Iris pigment epithelial cell (primary cell): ENCODE results near the gene KRT79.

Source experiments
- DNase-seq: peaks from one replicate; pipeline ENCODE4 v3.0.0-alpha.2; 2011; ENCODE audit warnings: low read depth

Gene KRT79

DNA sequence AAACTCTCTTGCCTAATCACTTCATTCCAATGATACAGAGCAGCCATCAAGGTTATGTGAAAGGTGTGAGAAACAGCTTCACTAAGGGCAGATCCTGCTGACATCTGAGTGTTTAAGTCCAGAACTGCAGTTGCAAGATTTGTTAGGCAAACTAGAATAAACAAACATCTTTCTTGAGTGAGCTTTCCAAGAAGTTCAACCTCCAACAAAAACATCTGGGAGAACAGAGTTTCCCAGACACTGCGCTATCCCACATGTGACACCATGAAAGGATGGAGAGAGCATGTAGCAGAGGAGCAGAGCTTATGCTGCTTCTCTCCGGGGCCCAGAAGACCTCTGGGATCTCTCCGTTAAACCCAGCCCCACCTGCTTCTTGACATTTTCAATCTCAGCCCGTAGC lies 62.6 kb downstream of the KRT79 start:
- DNase-seq: no peak
